A549 (cell line): ENCODE data around the gene SLX1A. TPM values are rescaled to one million over a fixed set of nuclear protein-coding genes. Genes with fewer than 3 reads are reported as not detected.

Experiments used
- ATAC-seq, 2 experiments: fragments of 200-7000 bp in 1 of 2; fragments of >200 bp in 1 of 2; cut with Nextera tagmentation in 1 of 2; cut with Tn5 transposase in 1 of 2; 3 replicates each; pipeline versions ENCODE4 v1.8.0 to v1.9.1; 2018 to 2020; ENCODE audit warnings: mild to moderate bottlenecking in 1 of 2, moderate library complexity in 1 of 2
- CTCF ChIA-PET: fragments of 300-600 bp; sonication (Branson Sonifier 250); formaldehyde crosslinking; extraction: SDS; loops from one replicate; lab custom pipeline; 2021; ENCODE audit warnings: antibody characterized with exemption, inconsistent platforms; lab: Yijun Ruan, JAX
- POLR2A ChIA-PET: fragments of 350-600 bp; formaldehyde crosslinking; extraction: SDS; loops from one replicate; lab custom pipeline; 2021; ENCODE audit warnings: antibody characterized with exemption, inconsistent platforms; lab: Yijun Ruan, JAX
- DNase-seq, 2 experiments: peaks; one replicate each; pipeline versions ENCODE4 v3.0.0 to v3.0.0-alpha.2; 2011 to 2016; ENCODE audit warnings: low read depth in 1 of 2, low spot score in 1 of 2
- FAIRE-seq: peaks from 2 replicates; lab custom pipeline; 2011; peaks lifted over from hg19 to GRCh38; lab: Jason Lieb, UNC
- H3K27ac ChIP-seq, 2 experiments: fragments of >200 bp; sonication (Bioruptor Twin); formaldehyde crosslinking; 3 replicates each; pipeline ENCODE4 v1.5.1; 2016 to 2017
- H3K4me1 ChIP-seq: fragments of >200 bp; sonication (Bioruptor Twin); formaldehyde crosslinking; 3 replicates; pipeline ENCODE4 v1.6.1; 2016
- H3K4me2 ChIP-seq: fragments of >200 bp; sonication (Bioruptor Twin); formaldehyde crosslinking; 3 replicates; pipeline ENCODE4 v1.6.1; 2016
- H3K4me3 ChIP-seq: fragments of >200 bp; sonication (Bioruptor Twin); formaldehyde crosslinking; 3 replicates; pipeline ENCODE4 v1.5.1; 2016
- H3K9me3 ChIP-seq: fragments of >200 bp; sonication (Bioruptor Twin); formaldehyde crosslinking; 3 replicates; pipeline ENCODE4 v1.6.1; 2016
- BHLHE40 ChIP-seq: IDR thresholded peaks from 2 replicates; pipeline ENCODE4 v1.6.1; 2012; ENCODE audit warnings: low read depth, low read length, inconsistent platforms
- CBX8 ChIP-seq: fragments of 200-600 bp; sonication (generic); IDR thresholded peaks from 2 replicates; pipeline ENCODE4 v1.6.1; 2016
- CEBPB ChIP-seq, 2 experiments: fragments of >200 bp in 1 of 2; sonication (Bioruptor Twin) in 1 of 2; formaldehyde crosslinking in 1 of 2; IDR thresholded peaks; 2 replicates each; pipeline ENCODE4 v1.6.1; 2012 to 2016
- CHD2 ChIP-seq: fragments of 150-350 bp; IDR thresholded peaks from 2 replicates; pipeline ENCODE4 v1.6.1; 2014; ENCODE audit warnings: low read length; ENCODE audit not compliant: partially characterized antibody
- E2F6 ChIP-seq: IDR thresholded peaks from 2 replicates; pipeline ENCODE4 v1.6.1; 2012; ENCODE audit warnings: low read depth, borderline replicate concordance
- EHF ChIP-seq: fragments of 250-450 bp; sonication (Bioruptor Pico); IDR thresholded peaks from 2 replicates; pipeline ENCODE4 v1.5.0; 2020; ENCODE audit warnings: mild to moderate bottlenecking
- EHMT2 ChIP-seq: fragments of 200-600 bp; sonication (generic); IDR thresholded peaks from 2 replicates; pipeline ENCODE4 v1.6.1; 2016; ENCODE audit warnings: antibody characterized with exemption, low read depth, mild to moderate bottlenecking, moderate library complexity
- ELK1 ChIP-seq: fragments of 150-350 bp; IDR thresholded peaks from 2 replicates; pipeline ENCODE4 v1.6.1; 2014; ENCODE audit warnings: low read depth, mild to moderate bottlenecking, low read length
- ESRRA ChIP-seq: fragments of 150-350 bp; IDR thresholded peaks from 2 replicates; pipeline ENCODE4 v1.6.1; 2014; ENCODE audit warnings: mild to moderate bottlenecking, low read length, borderline replicate concordance
- FOSL2 ChIP-seq, 2 experiments: fragments of 450-650 bp in 1 of 2; fragments of >200 bp in 1 of 2; sonication (Bioruptor Twin) in 1 of 2; formaldehyde crosslinking; IDR thresholded peaks; 2 replicates each; pipeline versions ENCODE4 v1.5.0 to v1.6.1; 2016 to 2020; ENCODE audit warnings: mild to moderate bottlenecking in 1 of 2, moderate library complexity in 1 of 2
- HMGXB4 ChIP-seq: fragments of 250-450 bp; sonication (Bioruptor Pico); IDR thresholded peaks from 2 replicates; pipeline ENCODE4 v1.5.0; 2021; ENCODE audit warnings: mild to moderate bottlenecking, moderate library complexity, borderline replicate concordance
- HOXA7 ChIP-seq: fragments of 250-450 bp; sonication (Bioruptor Pico); IDR thresholded peaks from 2 replicates; pipeline ENCODE4 v1.5.0; 2020; ENCODE audit warnings: mild to moderate bottlenecking, moderate library complexity
- JUN ChIP-seq, 2 experiments: fragments of >200 bp; sonication (Bioruptor Twin); formaldehyde crosslinking; IDR thresholded peaks; 2 replicates in 1 of 2; 3 replicates in 1 of 2; pipeline ENCODE4 v1.6.1; 2016 to 2017
- KDM1A ChIP-seq: fragments of 200-600 bp; sonication (generic); IDR thresholded peaks from 2 replicates; pipeline ENCODE4 v1.6.1; 2016; ENCODE audit warnings: low read depth, mild to moderate bottlenecking
- MAZ ChIP-seq: fragments of 150-350 bp; IDR thresholded peaks from 2 replicates; pipeline ENCODE4 v1.6.1; 2014; ENCODE audit warnings: antibody characterized with exemption, low read depth, low read length, borderline replicate concordance
- MYC ChIP-seq: IDR thresholded peaks from 2 replicates; pipeline ENCODE4 v1.6.1; 2012; ENCODE audit warnings: mild to moderate bottlenecking, inconsistent platforms, low read length, improper control_type of control experiment, borderline replicate concordance
- NPAS2 ChIP-seq: fragments of 250-450 bp; sonication (Bioruptor Pico); IDR thresholded peaks from 2 replicates; pipeline ENCODE4 v1.8.0; 2022; ENCODE audit warnings: mild to moderate bottlenecking, moderate library complexity, borderline replicate concordance
- PHF8 ChIP-seq: fragments of 200-600 bp; sonication (generic); IDR thresholded peaks from 2 replicates; pipeline ENCODE4 v1.6.1; 2016; ENCODE audit warnings: low read depth, mild to moderate bottlenecking, antibody characterized with exemption, moderate library complexity, borderline replicate concordance
- POLR2A ChIP-seq: IDR thresholded peaks from 2 replicates; pipeline ENCODE4 v1.6.1; 2012; ENCODE audit warnings: mild to moderate bottlenecking, low read length
- RARB ChIP-seq: fragments of 250-450 bp; sonication (Bioruptor Pico); IDR thresholded peaks from 2 replicates; pipeline ENCODE4 v1.8.0; 2021; ENCODE audit warnings: mild to moderate bottlenecking, moderate library complexity
- RCOR1 ChIP-seq: fragments of 150-350 bp; IDR thresholded peaks from 2 replicates; pipeline ENCODE4 v1.6.1; 2014; ENCODE audit warnings: antibody characterized with exemption, low read length, low read depth
- SMC3 ChIP-seq: fragments of >200 bp; sonication (Bioruptor Twin); formaldehyde crosslinking; IDR thresholded peaks from 3 replicates; pipeline ENCODE4 v1.6.1; 2018; ENCODE audit warnings: inconsistent platforms
- TFCP2L1 ChIP-seq: fragments of 250-450 bp; sonication (Bioruptor Pico); IDR thresholded peaks from 2 replicates; pipeline ENCODE4 v1.5.0; 2021; ENCODE audit warnings: mild to moderate bottlenecking
- ZFP36 ChIP-seq: fragments of 450-650 bp; IDR thresholded peaks from 2 replicates; pipeline ENCODE4 v1.6.1; 2014; ENCODE audit warnings: borderline replicate concordance; ENCODE audit not compliant: partially characterized antibody
- ZNF302 ChIP-seq: fragments of 250-450 bp; sonication (Bioruptor Pico); IDR thresholded peaks from 2 replicates; pipeline ENCODE4 v1.9.0; 2021; ENCODE audit warnings: inconsistent platforms, mild to moderate bottlenecking, moderate library complexity
- whole genome bisulfite sequencing: methylation state at CpG from one replicate; pipeline ENCODE4 v1.1.6; 2017; ENCODE audit errors: missing lambda C conversion rate; 5-methylcytosine and 5-hydroxymethylcytosine counted together
- polyA plus RNA-seq, 4 experiments: library from polyadenylated mRNA; depleted of rRNA in 3 of 4; stranded (reverse); fragments of >200 nt; fragmentation: RNase III in 1 of 4; extraction: RNeasy Plus Mini Kit Qiagen cat#74134 plus additional on column Dnase treatment in 1 of 4; gene quantifications; 2 replicates in 3 of 4; 3 replicates in 1 of 4; pipeline ENCODE4 v1.2.3, GENCODE V29; 2011 to 2017
- TF ChIP-seq, protein P1 (sequence below): IDR thresholded peaks from 2 replicates; pipeline ENCODE4 v1.6.1; 2012
- TF ChIP-seq, protein P2 (sequence below): fragments of >200 bp; sonication (Bioruptor Twin); formaldehyde crosslinking; IDR thresholded peaks from 3 replicates; pipeline ENCODE4 v1.6.1; 2016

The SLX1A gene
- polyA plus RNA-seq, 2 of the 4 experiments (the other 2 are of a cell fraction) = 3.5 to 28.4 TPM

DNA sequence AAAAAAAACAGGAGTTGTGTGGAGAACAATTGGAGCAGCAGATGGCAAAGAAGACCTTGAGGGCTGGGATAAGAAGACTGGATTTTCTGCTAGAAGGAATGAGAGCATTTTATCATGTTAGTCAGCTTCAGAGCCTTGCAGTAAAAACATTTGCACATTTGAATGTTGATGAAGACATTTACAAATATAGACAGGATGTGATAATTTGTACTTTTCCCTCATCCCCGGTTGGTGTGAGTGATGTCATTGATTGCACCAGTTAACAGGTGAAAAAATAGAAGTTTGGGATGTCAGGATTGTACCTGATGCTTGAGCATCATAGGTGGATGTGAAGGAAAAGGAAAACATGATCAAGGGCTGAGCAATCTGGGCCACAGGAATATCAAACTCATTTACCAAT lies 48.0 kb upstream of the SLX1A start:
- WGBS = 17% methylated on average over 1 of the region's 1 CpG
- Histone ChIP-seq H3K4me1 (no peaks in the 10 kb centered on the region), H3K27ac (no peak overlapping the region), H3K9me3 (peaks cover 23% of the 10 kb centered on the region), H3K4me2 (no peak overlapping the region), H3K4me3 (no peak overlapping the region)
- no peak for TF ChIP-seq RCOR1
- TF ChIP-seq NPAS2 (CRISPR knock-in tag) = no peak
- no peak for TF ChIP-seq RARB (CRISPR knock-in tag)
- no peak for TF ChIP-seq CBX8
- TF ChIP-seq, protein P1, sequence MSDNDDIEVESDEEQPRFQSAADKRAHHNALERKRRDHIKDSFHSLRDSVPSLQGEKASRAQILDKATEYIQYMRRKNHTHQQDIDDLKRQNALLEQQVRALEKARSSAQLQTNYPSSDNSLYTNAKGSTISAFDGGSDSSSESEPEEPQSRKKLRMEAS = no peak
- TF ChIP-seq E2F6 = no peak
- TF ChIP-seq CHD2 = no peak
- ATAC-seq (no peak), DNase-seq (no peak), FAIRE-seq (no peak)
- ChIA-PET POLR2A (no interaction called here), CTCF (interaction anchor here (1.8 kb wide), 1 partner anchor 53 kb away, joined by 7 read pairs; the partner anchor contains the start of gene TBX6)

- no peaks in the 10 kb centered on the region for H3K4me1 ChIP-seq
- H3K4me3 ChIP-seq = no peak overlapping the region
- H3K9me3 ChIP-seq = peaks cover 23% of the 10 kb centered on the region
- CTCF ChIA-PET = interaction anchor here (0.8 to 1.2 kb wide), 2 partner anchors 36 to 56 kb away, joined by 3 to 5 read pairs; partner anchors contain the start of gene TBX6
- DNase-seq (no peak), ATAC-seq (no peak), FAIRE-seq (no peak)
- 14% methylated on average over 3 of the region's 3 CpGs for WGBS
- TF ChIP-seq KDM1A (no peak), ZFP36 (no peak), EHF (no peak), HOXA7 (no peak), CEBPB (IDR thresholded peaks at IDR 0.05) (no peak)
- TF ChIP-seq, protein P2, sequence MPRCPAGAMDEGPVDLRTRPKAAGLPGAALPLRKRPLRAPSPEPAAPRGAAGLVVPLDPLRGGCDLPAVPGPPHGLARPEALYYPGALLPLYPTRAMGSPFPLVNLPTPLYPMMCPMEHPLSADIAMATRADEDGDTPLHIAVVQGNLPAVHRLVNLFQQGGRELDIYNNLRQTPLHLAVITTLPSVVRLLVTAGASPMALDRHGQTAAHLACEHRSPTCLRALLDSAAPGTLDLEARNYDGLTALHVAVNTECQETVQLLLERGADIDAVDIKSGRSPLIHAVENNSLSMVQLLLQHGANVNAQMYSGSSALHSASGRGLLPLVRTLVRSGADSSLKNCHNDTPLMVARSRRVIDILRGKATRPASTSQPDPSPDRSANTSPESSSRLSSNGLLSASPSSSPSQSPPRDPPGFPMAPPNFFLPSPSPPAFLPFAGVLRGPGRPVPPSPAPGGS = no peak
- no peak overlapping the region for H3K27ac ChIP-seq
- POLR2A ChIA-PET = no interaction called here
- no peak overlapping the region for H3K4me2 ChIP-seq
Observed at GRCh38 chr16:30147843-30148510, 45.7 kb upstream of the SLX1A start.

DNA sequence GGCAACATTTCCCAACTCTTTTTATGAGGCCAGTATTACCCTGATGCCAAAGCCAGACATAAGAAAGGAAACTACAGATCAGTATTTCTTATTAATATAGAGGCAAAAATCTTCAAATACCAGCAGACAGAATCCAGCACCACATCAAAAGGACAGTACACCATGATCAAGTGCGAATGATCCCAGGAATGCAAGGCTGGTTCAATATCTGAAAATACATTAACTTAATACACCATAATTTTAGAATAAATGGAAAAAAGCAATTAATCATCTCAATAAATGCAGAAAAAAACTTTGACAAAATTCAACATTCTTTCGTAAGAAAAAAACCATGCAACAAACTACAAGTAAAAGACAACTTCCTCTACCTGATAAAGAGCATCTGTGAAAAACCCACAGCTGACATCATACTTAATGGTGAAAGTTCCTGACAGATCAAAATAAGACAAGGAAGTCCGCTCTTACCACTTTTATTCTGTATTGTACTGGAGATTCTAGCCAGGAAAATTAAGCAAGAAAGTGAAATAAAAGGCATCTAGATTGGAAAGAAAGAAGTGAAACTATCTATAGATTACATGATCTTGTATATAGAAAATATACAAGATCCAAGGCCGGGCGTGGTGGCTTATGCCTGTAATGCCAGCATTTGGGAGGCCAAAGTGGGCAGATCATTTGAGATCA lies 44.3 kb upstream of the SLX1A start:
- no peak for FAIRE-seq
- ChIA-PET CTCF (no interaction called here), POLR2A (no interaction called here)
- DNase-seq = no peak
- 66% methylated on average over 5 of the region's 5 CpGs for WGBS
- Histone ChIP-seq H3K27ac (no peak overlapping the region), H3K4me2 (no peak overlapping the region), H3K9me3 (peaks cover 23% of the 10 kb centered on the region), H3K4me1 (no peaks in the 10 kb centered on the region), H3K4me3 (no peak overlapping the region)
- no peak for ATAC-seq
- no peak for TF ChIP-seq EHMT2
- TF ChIP-seq HMGXB4 = no peak
- TF ChIP-seq CBX8 = no peak
- no peak for TF ChIP-seq POLR2A
- TF ChIP-seq JUN (IDR thresholded peaks at IDR 0.05) = no peak
- no peak for TF ChIP-seq ZNF302 (CRISPR knock-in tag)
- TF ChIP-seq SMC3 = no peak
- no peak for TF ChIP-seq FOSL2 (IDR thresholded peaks at IDR 0.05)
- no peak for TF ChIP-seq FOSL2 (CRISPR knock-in tag; IDR thresholded peaks at IDR 0.05)
- TF ChIP-seq MAZ = no peak
- TF ChIP-seq CEBPB (IDR thresholded peaks at IDR 0.05) = no peak
- TF ChIP-seq, protein P2 = no peak
- no peak for TF ChIP-seq ELK1
- no peak for TF ChIP-seq PHF8
- no peak for TF ChIP-seq EHF
- no peak for TF ChIP-seq TFCP2L1 (CRISPR knock-in tag)
- TF ChIP-seq MYC = no peak
- no peak for TF ChIP-seq ESRRA
- no peak for TF ChIP-seq KDM1A
- TF ChIP-seq BHLHE40 = no peak
